Measurements from ENCODE around the gene TLE3. TPM values are rescaled to one million over a fixed set of nuclear protein-coding genes. Genes with fewer than 3 reads are reported as not detected.
A peak's percentile ranks its signal among the peaks of the same experiment; 100 is the strongest.

TLE3 gene
- total RNA-seq, 1 donor from 2014 or later: 34.7 TPM

GRCh38 chr15:70061696-70062270 is 35.9 kb downstream of the TLE3 start:
- no peak for DNase-seq

- no peak for DNase-seq
These were observed 36.8 kb downstream of the TLE3 start for GRCh38 chr15:70060993-70061305.

- DNase-seq: no peak
These were observed 37.3 kb downstream of the TLE3 start for GRCh38 chr15:70060214-70060992.

- DNase-seq: no peak
These were observed 38.1 kb downstream of the TLE3 start for GRCh38 chr15:70059476-70060213.

GRCh38 chr15:70058642-70059360 is 38.9 kb downstream of the TLE3 start:
- no peak for DNase-seq

- no peak for DNase-seq
These were observed 39.6 kb downstream of the TLE3 start for GRCh38 chr15:70057931-70058641.

GRCh38 chr15:70056091-70056680 is 41.5 kb downstream of the TLE3 start:
- DNase-seq: no peak

GRCh38 chr15:70055601-70056051 is 42.1 kb downstream of the TLE3 start:
- DNase-seq: no peak

GRCh38 chr15:70054884-70055387 is 42.8 kb downstream of the TLE3 start:
- no peak for DNase-seq

GRCh38 chr15:70054366-70054765 is 43.4 kb downstream of the TLE3 start:
- no peak for DNase-seq

GRCh38 chr15:70053716-70054229 is 43.9 kb downstream of the TLE3 start:
- DNase-seq: no peak

GRCh38 chr15:70053001-70053715 is 44.6 kb downstream of the TLE3 start:
- DNase-seq: no peak

GRCh38 chr15:70051948-70052633 is 45.6 kb downstream of the TLE3 start:
- no peak for DNase-seq

GRCh38 chr15:70050970-70051369 is 46.7 kb downstream of the TLE3 start:
- no peak for DNase-seq

- DNase-seq: peak; percentile 57
These were observed 47.3 kb downstream of the TLE3 start for GRCh38 chr15:70050441-70050840.

- no peak for DNase-seq
These were observed 47.9 kb downstream of the TLE3 start for GRCh38 chr15:70049701-70050301.

GRCh38 chr15:70048578-70049514 is 48.9 kb downstream of the TLE3 start:
- no peak for DNase-seq

- DNase-seq: no peak
These were observed 49.5 kb downstream of the TLE3 start for GRCh38 chr15:70048198-70048565.

Data from tongue (tissue), 2 donors.